Rectal smooth muscle tissue (tissue), 1 donor: ENCODE measurements around the gene ZNF273.
"Not testable (repeated sequence)": the region's sequence is repeated elsewhere in the genome, so short reads cannot be mapped to it uniquely, and the experiment has no call there.

ENCODE experiments used
- H3K27ac ChIP-seq: one replicate; pipeline ENCODE4 v1.7.0; 2013; ENCODE audit warnings: low read depth, low read length, inconsistent platforms
- H3K27me3 ChIP-seq: one replicate; pipeline ENCODE4 v1.7.0; 2013; ENCODE audit warnings: low read length; ENCODE audit not compliant: control insufficient read depth, insufficient read depth
- H3K36me3 ChIP-seq: one replicate; pipeline ENCODE4 v1.7.0; 2013; ENCODE audit warnings: low read length; ENCODE audit not compliant: control insufficient read depth, insufficient read depth
- H3K4me1 ChIP-seq: one replicate; pipeline ENCODE4 v1.7.0; 2013; ENCODE audit warnings: low read length; ENCODE audit not compliant: control insufficient read depth, insufficient read depth
- H3K4me3 ChIP-seq: one replicate; pipeline ENCODE4 v1.7.0; 2013; ENCODE audit warnings: low read length
- H3K9ac ChIP-seq: one replicate; pipeline ENCODE4 v1.7.0; 2013; ENCODE audit warnings: low read length

Gene ZNF273

GRCh38 chr7:64905547-64905946 is 2.5 kb downstream of the ZNF273 start:
- Histone ChIP-seq H3K4me3 (no peak overlapping the region), H3K27me3 (no peaks in the 10 kb centered on the region), H3K36me3 (no peaks in the 10 kb centered on the region), H3K9ac (no peak overlapping the region), H3K27ac (no peak overlapping the region), H3K4me1 (no peaks in the 10 kb centered on the region)

DNA sequence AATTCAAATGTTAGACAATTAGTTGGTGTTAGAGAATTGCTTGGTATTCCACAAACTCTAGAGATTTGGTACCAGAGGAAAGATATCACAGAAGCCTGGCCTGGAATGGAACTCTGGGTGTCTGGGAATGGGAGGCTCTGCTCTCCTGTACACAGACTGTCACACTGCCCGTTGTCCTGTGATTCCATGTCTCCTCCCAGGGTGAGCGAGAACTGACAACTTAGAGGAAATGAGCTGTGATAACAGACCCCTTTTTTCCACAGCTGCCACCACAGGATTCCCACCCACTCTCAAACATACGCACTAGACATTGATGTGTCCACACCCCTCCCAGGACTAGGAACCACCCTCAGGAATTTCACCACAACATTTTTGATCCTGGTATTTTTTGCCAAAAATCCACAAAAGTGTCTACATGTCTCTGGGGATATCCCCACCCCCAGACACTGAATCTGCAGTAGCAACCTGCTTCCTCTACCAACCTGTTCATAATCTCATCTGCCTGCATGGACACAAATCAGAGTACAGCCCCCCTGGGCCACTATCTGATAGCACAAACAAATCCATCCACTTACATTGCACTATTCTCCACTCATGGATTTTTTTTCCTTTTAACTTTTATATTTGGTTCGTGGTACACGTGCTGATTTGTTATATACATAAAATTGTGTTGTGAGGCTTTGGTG is 4.7 kb downstream of the ZNF273 start:
- no peak overlapping the region for H3K27ac ChIP-seq
- H3K36me3 ChIP-seq: no peaks in the 10 kb centered on the region
- H3K27me3 ChIP-seq: no peaks in the 10 kb centered on the region
- no peaks in the 10 kb centered on the region for H3K4me1 ChIP-seq
- H3K9ac ChIP-seq: no peak overlapping the region
- H3K4me3 ChIP-seq: no peak overlapping the region

DNA sequence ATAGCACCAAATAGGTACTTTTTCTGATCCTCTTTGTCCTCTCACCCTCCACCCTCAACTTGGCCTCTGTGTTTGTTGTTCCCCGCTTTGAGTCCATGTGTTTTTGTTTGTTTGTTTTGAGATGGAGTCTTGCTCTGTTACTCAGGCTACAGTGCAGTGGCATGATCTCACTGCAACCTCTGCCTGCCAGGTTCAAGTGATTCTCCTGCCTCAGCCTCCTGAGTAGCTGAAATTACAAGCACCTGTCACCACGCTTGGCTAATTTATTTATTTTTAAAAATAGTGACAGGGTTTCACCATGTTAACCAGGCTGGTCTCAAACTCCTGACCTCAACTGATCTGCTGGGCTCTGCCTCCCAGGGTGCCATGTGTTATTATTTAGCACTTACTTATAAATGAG is 5.3 kb downstream of the ZNF273 start:
- Histone ChIP-seq H3K4me1 (no peaks in the 10 kb centered on the region), H3K36me3 (no peaks in the 10 kb centered on the region), H3K9ac (no peak overlapping the region), H3K27ac (no peak overlapping the region), H3K27me3 (no peaks in the 10 kb centered on the region), H3K4me3 (no peak overlapping the region)

DNA sequence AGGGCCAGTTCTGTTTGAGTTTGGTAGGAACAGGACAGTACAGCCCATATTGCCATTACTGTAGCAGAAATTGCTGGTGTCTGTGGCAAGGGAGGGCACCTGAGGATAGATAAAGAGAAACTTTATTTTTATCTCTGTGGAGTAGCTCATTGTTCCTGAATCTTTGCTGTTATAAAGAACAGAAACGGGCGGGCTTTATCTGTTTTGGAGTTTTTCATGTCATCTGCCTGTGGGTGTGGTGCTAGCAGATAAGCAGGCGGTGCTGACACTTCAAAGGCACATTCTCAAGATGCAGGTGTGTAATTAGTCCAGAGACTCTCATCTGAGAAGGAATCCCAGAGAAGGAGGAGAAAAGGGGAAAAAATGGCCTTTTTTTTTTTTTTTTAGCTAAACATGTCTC is 11.5 kb downstream of the ZNF273 start:
- no peak overlapping the region for H3K27ac ChIP-seq
- peaks cover 3% of the 10 kb centered on the region for H3K4me1 ChIP-seq
- no peak overlapping the region for H3K9ac ChIP-seq
- H3K36me3 ChIP-seq: no peaks in the 10 kb centered on the region
- no peak overlapping the region for H3K4me3 ChIP-seq
- H3K27me3 ChIP-seq: no peaks in the 10 kb centered on the region

DNA sequence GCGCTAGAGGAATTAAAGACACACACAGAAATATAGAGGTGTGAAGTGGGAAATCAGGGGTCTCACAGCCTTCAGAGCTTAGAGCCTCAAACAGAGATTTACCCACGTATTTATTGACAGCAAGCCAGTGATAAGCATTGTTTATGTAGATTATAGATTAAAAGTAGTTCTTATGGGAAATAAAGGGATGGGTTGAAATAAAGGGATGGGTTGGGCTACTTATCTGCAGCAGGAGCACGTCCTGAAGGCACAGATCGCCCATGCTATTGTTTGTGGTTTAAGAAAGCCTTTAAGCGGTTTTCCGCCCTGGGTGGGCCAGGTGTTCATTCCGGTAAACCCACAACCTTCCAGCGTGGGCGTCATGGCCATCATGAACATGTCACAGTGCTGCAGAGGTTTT is 12.2 kb downstream of the ZNF273 start:
- H3K4me1 ChIP-seq, H3K9ac ChIP-seq, H3K4me3 ChIP-seq, H3K27me3 ChIP-seq, H3K27ac ChIP-seq, H3K36me3 ChIP-seq: not testable (repeated sequence)

DNA sequence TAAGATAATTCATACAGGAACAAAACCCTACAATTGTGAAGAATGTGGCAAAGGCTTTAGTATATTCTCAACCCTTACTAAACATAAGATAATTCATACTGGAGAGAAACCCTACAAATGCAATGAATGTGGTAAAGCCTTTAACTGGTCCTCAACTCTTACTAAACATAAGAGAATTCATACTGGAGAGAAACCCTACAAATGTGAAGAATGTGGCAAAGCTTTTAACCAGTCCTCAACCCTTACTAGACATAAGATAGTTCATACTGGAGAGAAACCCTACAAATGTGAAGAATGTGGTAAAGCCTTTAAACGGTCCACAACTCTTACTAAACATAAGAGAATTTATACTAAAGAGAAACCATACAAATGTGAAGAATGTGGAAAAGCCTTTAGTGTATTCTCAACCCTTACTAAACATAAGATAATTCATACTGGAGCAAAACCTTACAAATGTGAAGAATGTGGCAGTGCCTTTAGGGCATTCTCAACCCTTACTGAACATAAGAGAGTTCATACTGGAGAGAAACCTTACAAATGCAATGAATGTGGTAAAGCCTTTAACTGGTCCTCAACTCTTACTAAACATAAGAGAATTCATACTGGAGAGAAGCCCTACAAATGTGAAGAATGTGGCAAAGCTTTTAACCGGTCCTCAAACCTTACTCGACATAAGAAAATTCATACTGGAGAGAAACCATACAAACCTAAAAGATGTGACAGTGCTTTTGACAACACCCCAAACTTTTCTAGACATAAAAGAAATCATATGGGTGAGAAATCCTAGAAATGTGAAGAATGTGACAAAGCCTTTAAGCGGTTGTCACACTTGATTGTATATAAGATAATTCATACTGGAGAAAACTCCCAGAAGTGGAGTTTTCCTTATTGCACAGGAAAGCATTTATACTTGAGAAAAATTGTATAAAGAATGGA is 25.4 kb downstream of the ZNF273 start:
- H3K36me3 ChIP-seq: not testable (repeated sequence)

DNA sequence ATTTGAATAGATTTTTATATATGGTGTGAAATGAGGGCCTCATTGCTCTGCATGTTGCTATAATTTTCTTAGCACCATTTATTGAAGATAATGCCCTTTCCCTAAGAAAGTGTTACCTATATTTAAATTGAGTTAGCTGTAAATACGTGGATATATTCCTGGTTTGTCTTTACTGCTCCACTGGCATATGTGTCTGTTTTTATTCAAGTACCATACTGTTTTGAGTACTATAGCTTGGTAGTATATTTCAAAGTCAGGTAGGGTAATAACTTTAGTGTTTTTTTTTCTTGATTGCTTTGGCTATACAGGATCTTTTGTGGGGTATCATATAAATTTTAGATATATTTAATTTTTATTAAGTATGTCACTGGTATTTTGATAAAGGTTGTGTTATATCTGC is 31.4 kb downstream of the ZNF273 start:
- Histone ChIP-seq H3K27me3 (no peaks in the 10 kb centered on the region), H3K4me1 (no peaks in the 10 kb centered on the region), H3K27ac (no peak overlapping the region), H3K36me3 (no peaks in the 10 kb centered on the region), H3K9ac (no peak overlapping the region), H3K4me3 (no peak overlapping the region)

More for the DNA sequence above, 25.4 kb downstream of the ZNF273 start:
- not testable (repeated sequence) for H3K27ac ChIP-seq, H3K27me3 ChIP-seq, H3K9ac ChIP-seq, H3K4me3 ChIP-seq, H3K4me1 ChIP-seq

DNA sequence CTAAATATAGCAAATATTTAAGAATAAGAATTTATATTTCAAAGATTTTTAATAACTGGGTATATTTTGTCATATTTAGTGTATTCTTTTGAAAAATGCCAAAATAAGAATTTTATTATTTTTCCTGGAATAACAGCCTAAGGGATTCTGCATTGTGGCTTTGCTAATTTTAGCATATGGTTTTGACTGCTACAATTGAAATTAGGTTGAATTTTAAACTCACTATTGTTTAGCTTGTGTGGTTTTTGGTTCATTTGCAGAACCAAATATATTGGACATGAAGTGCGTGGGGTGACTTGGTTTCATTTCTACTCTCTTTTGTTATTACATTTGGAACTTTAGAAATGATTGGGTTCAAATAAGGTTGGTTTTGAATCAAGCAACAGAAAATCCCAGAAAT is 35.5 kb downstream of the ZNF273 start:
- H3K9ac ChIP-seq: no peak overlapping the region
- H3K36me3 ChIP-seq: no peaks in the 10 kb centered on the region
- H3K4me1 ChIP-seq: no peaks in the 10 kb centered on the region
- H3K27ac ChIP-seq: no peak overlapping the region
- no peak overlapping the region for H3K4me3 ChIP-seq
- H3K27me3 ChIP-seq: no peaks in the 10 kb centered on the region

DNA sequence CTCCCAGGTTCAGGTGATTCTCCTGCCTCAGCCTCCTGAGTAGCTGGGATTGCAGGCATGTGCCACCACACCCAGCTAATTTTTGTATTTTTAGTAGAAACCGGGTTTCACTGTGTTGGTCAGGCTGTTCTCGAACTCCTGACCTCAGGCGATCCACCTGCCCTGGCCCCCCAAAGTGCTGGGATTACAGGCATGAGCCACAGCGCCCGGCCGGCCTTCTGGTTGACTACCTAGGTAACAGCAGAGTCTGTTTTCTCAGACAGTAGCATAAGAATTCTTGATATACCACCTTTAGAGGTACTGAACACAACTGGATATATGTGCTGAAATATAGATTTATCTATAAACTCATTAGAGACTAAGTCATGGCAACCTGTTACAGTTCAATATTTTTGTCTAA is 36.9 kb downstream of the ZNF273 start:
- H3K4me1 ChIP-seq, H3K4me3 ChIP-seq, H3K27ac ChIP-seq, H3K36me3 ChIP-seq, H3K9ac ChIP-seq, H3K27me3 ChIP-seq: not testable (repeated sequence)

GRCh38 chr7:64944667-64945502 is 41.8 kb downstream of the ZNF273 start:
- H3K4me3 ChIP-seq: not testable (repeated sequence)

GRCh38 chr7:64945503-64946175 is 42.6 kb downstream of the ZNF273 start:
- H3K27ac ChIP-seq: no peak overlapping the region
- H3K36me3 ChIP-seq: no peaks in the 10 kb centered on the region
- H3K27me3 ChIP-seq: peaks cover 14% of the 10 kb centered on the region
- H3K4me3 ChIP-seq: no peak overlapping the region
- no peaks in the 10 kb centered on the region for H3K4me1 ChIP-seq
- no peak overlapping the region for H3K9ac ChIP-seq

More at GRCh38 chr7:64944667-64945502, 41.8 kb downstream of the ZNF273 start:
- not testable (repeated sequence) for H3K9ac ChIP-seq, H3K4me1 ChIP-seq, H3K36me3 ChIP-seq, H3K27ac ChIP-seq
- peaks cover 14% of the 10 kb centered on the region for H3K27me3 ChIP-seq

DNA sequence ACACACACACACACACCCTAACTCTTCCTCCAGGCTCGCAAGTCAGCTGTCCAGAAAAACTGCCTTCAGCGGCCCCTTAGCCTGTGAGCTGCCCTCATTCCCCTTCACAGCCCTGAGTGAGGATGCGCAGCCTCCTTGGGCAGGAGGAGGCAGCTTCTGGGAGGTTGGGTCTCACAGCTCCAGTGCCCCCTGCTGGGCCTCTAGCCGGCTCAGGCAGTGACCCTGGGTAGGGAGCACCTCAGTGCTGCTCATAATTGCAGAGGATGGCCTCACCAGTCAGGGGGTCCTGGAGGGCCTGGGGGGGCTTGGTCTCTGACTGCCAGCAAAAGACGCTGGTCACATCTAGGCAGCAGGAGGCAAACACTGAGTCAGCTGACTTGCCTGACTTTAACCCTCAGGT is 43.7 kb downstream of the ZNF273 start:
- peaks cover 14% of the 10 kb centered on the region for H3K27me3 ChIP-seq
- peak overlapping the region; percentile 54 for H3K4me3 ChIP-seq

More for the DNA sequence above, 43.7 kb downstream of the ZNF273 start:
- Histone ChIP-seq H3K36me3 (no peaks in the 10 kb centered on the region), H3K9ac (no peak overlapping the region), H3K4me1 (no peaks in the 10 kb centered on the region), H3K27ac (no peak overlapping the region)
